ENCODE measurements around the gene ADM2. TPM values are rescaled to one million over a fixed set of nuclear protein-coding genes. Genes with fewer than 3 reads are reported as not detected.
A peak's percentile ranks its signal among the peaks of the same experiment; 100 is the strongest.

ADM2 gene
- total RNA-seq, 2 donors from 2014 or later, result 4.0 to 4.2 TPM

- Histone ChIP-seq H3K9me3 (ENCODE audit: control insufficient read depth, low read length) (no peaks in the 10 kb centered on the region), H3K4me3 (ENCODE audit: low read length) (no peak overlapping the region), H3K4me1 (ENCODE audit: control insufficient read depth, insufficient read depth, low read length) (no peaks in the 10 kb centered on the region), H3K9ac (ENCODE audit: extremely low read depth, low read length, poor library complexity, severe bottlenecking) (no peak overlapping the region), H3K27ac (ENCODE audit: low read depth, low read length) (no peak overlapping the region), H3K27me3 (ENCODE audit: control insufficient read depth, insufficient read depth, low read length, poor library complexity, severe bottlenecking) (peaks cover 5% of the 10 kb centered on the region), H3K36me3 (ENCODE audit: control insufficient read depth, insufficient read depth, low read length) (peaks cover 25% of the 10 kb centered on the region)
- peaks cover 9% of the 10 kb centered on the region for H3K4me1 Mint-ChIP-seq
- no peak for DNase-seq
- H3K9me3 Mint-ChIP-seq, result no peaks in the 10 kb centered on the region
- WGBS, 2 experiments (ENCODE audit: insufficient coverage in 1 of 2, insufficient read length in 1 of 2), result 95 to 96% methylated on average over 15 to 16 of the region's 16 CpGs
- H3K4me3 Mint-ChIP-seq, result peak overlapping the region; percentile 8
- no peak overlapping the region for H3K27ac Mint-ChIP-seq
- peaks cover 18% of the 10 kb centered on the region for H3K36me3 Mint-ChIP-seq (ENCODE audit: low read depth)
- no peak for TF ChIP-seq CTCF (conservative IDR thresholded peaks at IDR 0.05)
- peaks cover 16% of the 10 kb centered on the region for H3K27me3 Mint-ChIP-seq (ENCODE audit: insufficient read depth)
Measured at GRCh38 chr22:50523458-50523805, 42.1 kb downstream of the ADM2 start.

GRCh38 chr22:50523806-50524675 is 42.7 kb downstream of the ADM2 start:
- peak overlapping the region; percentile 88 for H3K4me3 ChIP-seq (ENCODE audit: low read length)
- Mint-ChIP-seq H3K36me3 (ENCODE audit: low read depth) (peaks cover 15% of the 10 kb centered on the region), H3K27me3 (ENCODE audit: insufficient read depth) (peaks cover 22% of the 10 kb centered on the region), H3K9me3 (no peaks in the 10 kb centered on the region), H3K4me3 (peak overlapping the region; percentile 70), H3K27ac (peak overlapping the region; percentile 87), H3K4me1 (peaks cover 9% of the 10 kb centered on the region)
- DNase-seq, result no peak
- no peak for TF ChIP-seq CTCF (conservative IDR thresholded peaks at IDR 0.05)
- H3K27me3 ChIP-seq (ENCODE audit: control insufficient read depth, insufficient read depth, low read length, poor library complexity, severe bottlenecking), result peaks cover 12% of the 10 kb centered on the region
- H3K36me3 ChIP-seq (ENCODE audit: control insufficient read depth, insufficient read depth, low read length), result peaks cover 23% of the 10 kb centered on the region
- no peaks in the 10 kb centered on the region for H3K9me3 ChIP-seq (ENCODE audit: control insufficient read depth, low read length)
- H3K4me1 ChIP-seq (ENCODE audit: control insufficient read depth, insufficient read depth, low read length), result no peaks in the 10 kb centered on the region
- WGBS, 2 experiments (ENCODE audit: insufficient coverage in 1 of 2, insufficient read length in 1 of 2), result 90 to 93% methylated on average over 21 to 25 of the region's 25 CpGs
- no peak overlapping the region for H3K27ac ChIP-seq (ENCODE audit: low read depth, low read length)
- peak overlapping the region; percentile 75 for H3K9ac ChIP-seq (ENCODE audit: extremely low read depth, low read length, poor library complexity, severe bottlenecking)

- peaks cover 11% of the 10 kb centered on the region for H3K36me3 Mint-ChIP-seq (ENCODE audit: low read depth)
- peak overlapping the region; percentile 87 for H3K27ac Mint-ChIP-seq
- peaks cover 18% of the 10 kb centered on the region for H3K27me3 ChIP-seq (ENCODE audit: control insufficient read depth, insufficient read depth, low read length, poor library complexity, severe bottlenecking)
- no peaks in the 10 kb centered on the region for H3K4me1 ChIP-seq (ENCODE audit: control insufficient read depth, insufficient read depth, low read length)
- peaks cover 29% of the 10 kb centered on the region for H3K27me3 Mint-ChIP-seq (ENCODE audit: insufficient read depth)
- H3K27ac ChIP-seq (ENCODE audit: low read depth, low read length), result peak overlapping the region; percentile 49
- 32 to 39% methylated on average over 12 to 19 of the region's 19 CpGs for WGBS, 2 experiments (ENCODE audit: insufficient coverage in 1 of 2, insufficient read length in 1 of 2)
- TF ChIP-seq CTCF (conservative IDR thresholded peaks at IDR 0.05), result no peak
- H3K4me1 Mint-ChIP-seq, result peaks cover 9% of the 10 kb centered on the region
- H3K9me3 Mint-ChIP-seq, result no peaks in the 10 kb centered on the region
- peak overlapping the region; percentile 88 for H3K4me3 ChIP-seq (ENCODE audit: low read length)
- no peaks in the 10 kb centered on the region for H3K9me3 ChIP-seq (ENCODE audit: control insufficient read depth, low read length)
- peaks cover 17% of the 10 kb centered on the region for H3K36me3 ChIP-seq (ENCODE audit: control insufficient read depth, insufficient read depth, low read length)
- H3K9ac ChIP-seq (ENCODE audit: extremely low read depth, low read length, poor library complexity, severe bottlenecking), result peak overlapping the region; percentile 75
- no peak for DNase-seq
- H3K4me3 Mint-ChIP-seq, result peak overlapping the region; percentile 70
Measured at GRCh38 chr22:50524676-50525103, 43.3 kb downstream of the ADM2 start.

Measured in endodermal cell (in vitro differentiated cells).